SK-N-SH (cell line): Measurements from ENCODE around the gene NRP2. TPM values are rescaled to one million over a fixed set of nuclear protein-coding genes. Genes with fewer than 3 reads are reported as not detected.
A peak's percentile ranks its signal among the peaks of the same experiment; 100 is the strongest.

Experiments used
- CTCF ChIA-PET: fragments of 300-600, 350-600 bp; formaldehyde crosslinking; extraction: SDS; loops from one replicate; lab custom pipeline; 2021; lab: Yijun Ruan, JAX
- POLR2A ChIA-PET: fragments of 350-600 bp; sonication (Branson Sonifier 250); formaldehyde crosslinking; extraction: SDS; loops from one replicate; lab custom pipeline; 2020; ENCODE audit warnings: antibody characterized with exemption, inconsistent platforms; lab: Yijun Ruan, JAX
- DNase-seq: peaks from one replicate; pipeline ENCODE4 v3.0.0; 2012
- H2AFZ ChIP-seq: fragments of 200-600 bp; sonication (generic); 2 replicates; pipeline ENCODE4 v1.8.1; 2016; ENCODE audit warnings: antibody characterized with exemption, mild to moderate bottlenecking, low read depth
- H3F3A ChIP-seq: fragments of 200-600 bp; sonication (generic); replicated peaks from 2 replicates; pipeline ENCODE3; 2016; ENCODE audit warnings: antibody characterized with exemption, mild to moderate bottlenecking; ENCODE audit not compliant: insufficient read depth
- H3K27ac ChIP-seq, 2 experiments: fragments of 200-500 bp in 1 of 2; fragments of 200-600 bp in 1 of 2; sonication (Bioruptor generic) in 1 of 2; sonication (generic), shearing (Covaris generic) in 1 of 2; 2 replicates each; pipeline versions ENCODE4 v1.5.1 to v1.6.1; 2014 to 2016; ENCODE audit warnings: low read depth in 2 of 2, inconsistent platforms in 1 of 2, low read length in 1 of 2, mild to moderate bottlenecking in 1 of 2, mixed read lengths in 1 of 2
- H3K27me3 ChIP-seq: fragments of 200-600 bp; sonication (generic), shearing (Covaris generic); 2 replicates; pipeline ENCODE4 v1.6.1; 2016; ENCODE audit warnings: mixed run types; ENCODE audit not compliant: insufficient read depth
- H3K36me3 ChIP-seq, 2 experiments: fragments of 200-500 bp in 1 of 2; fragments of 200-600 bp in 1 of 2; sonication (Bioruptor generic) in 1 of 2; sonication (generic) in 1 of 2; replicated peaks in 1 of 2; 2 replicates each; pipeline versions ENCODE3 to v1.5.1; 2014 to 2016; ENCODE audit warnings: low read length in 1 of 2, mild to moderate bottlenecking in 1 of 2; ENCODE audit not compliant: insufficient read depth in 2 of 2, control insufficient read depth in 1 of 2
- H3K4me1 ChIP-seq, 2 experiments: fragments of 200-500 bp in 1 of 2; fragments of 200-600 bp in 1 of 2; sonication (Bioruptor generic) in 1 of 2; sonication (generic), shearing (Covaris generic) in 1 of 2; 2 replicates each; pipeline versions ENCODE4 v1.5.1 to v1.6.1; 2014 to 2016; ENCODE audit warnings: low read depth in 1 of 2, low read length in 1 of 2, mixed run types in 1 of 2; ENCODE audit not compliant: insufficient read depth in 2 of 2, control insufficient read depth in 1 of 2
- H3K4me2 ChIP-seq: fragments of 200-600 bp; sonication (generic), shearing (Covaris generic); 2 replicates; pipeline ENCODE4 v1.6.1; 2017; ENCODE audit warnings: mixed run types
- H3K4me3 ChIP-seq, 2 experiments: fragments of 200-500 bp in 1 of 2; fragments of 200-600 bp in 1 of 2; sonication (Bioruptor generic) in 1 of 2; sonication (generic), shearing (Covaris generic) in 1 of 2; 2 replicates each; pipeline versions ENCODE4 v1.5.1 to v1.8.1; 2014 to 2016; ENCODE audit warnings: low read depth in 2 of 2, inconsistent platforms in 1 of 2, low read length in 1 of 2, mild to moderate bottlenecking in 1 of 2, mixed read lengths in 1 of 2, moderate library complexity in 1 of 2
- H3K79me2 ChIP-seq: fragments of 200-600 bp; sonication (generic); 2 replicates; pipeline ENCODE4 v1.8.1; 2017; ENCODE audit warnings: mild to moderate bottlenecking; ENCODE audit not compliant: insufficient read depth
- H3K9ac ChIP-seq: fragments of 200-600 bp; sonication (generic); 2 replicates; pipeline ENCODE4 v1.6.1; 2017; ENCODE audit warnings: mixed run types
- H3K9me2 ChIP-seq: fragments of 200-600 bp; sonication (generic); 2 replicates; pipeline ENCODE4 v1.6.1; 2017; ENCODE audit warnings: mixed run types
- H3K9me3 ChIP-seq: fragments of 200-600 bp; sonication (generic); 2 replicates; pipeline ENCODE4 v1.6.1; 2017; ENCODE audit warnings: mixed run types, mild to moderate bottlenecking, moderate library complexity
- H4K20me1 ChIP-seq: fragments of 200-600 bp; sonication (generic); 2 replicates; pipeline ENCODE4 v1.6.1; 2017; ENCODE audit warnings: mild to moderate bottlenecking, mixed run types; ENCODE audit not compliant: insufficient read depth
- EP300 ChIP-seq, 2 experiments: IDR thresholded peaks; 2 replicates each; pipeline versions ENCODE4 v1.4.0 to v1.6.1; 2012; ENCODE audit warnings: borderline replicate concordance in 1 of 2, low read depth in 1 of 2, low read length in 1 of 2
- EZH2phosphoT487 ChIP-seq: fragments of 200-600 bp; sonication (generic); IDR thresholded peaks from 2 replicates; pipeline ENCODE4 v1.6.1; 2017; ENCODE audit warnings: low read depth, mixed run types, mild to moderate bottlenecking, antibody characterized with exemption, moderate library complexity, borderline replicate concordance
- FOSL2 ChIP-seq: IDR thresholded peaks from 2 replicates; pipeline ENCODE4 v1.4.0; 2012; ENCODE audit warnings: low read depth, mild to moderate bottlenecking, moderate library complexity, borderline replicate concordance
- FOXJ3 ChIP-seq: sonication (generic); formaldehyde crosslinking; IDR thresholded peaks from 2 replicates; pipeline ENCODE4 v1.5.1; 2020; ENCODE audit warnings: mild to moderate bottlenecking, missing genetic modification reagents
- FOXM1 ChIP-seq: IDR thresholded peaks from 2 replicates; pipeline ENCODE4 v1.4.0; 2012; ENCODE audit warnings: low read depth, mild to moderate bottlenecking
- GATA2 ChIP-seq: sonication (generic); formaldehyde crosslinking; IDR thresholded peaks from 2 replicates; pipeline ENCODE4 v1.5.0; 2020; ENCODE audit warnings: mild to moderate bottlenecking, missing genetic modification reagents
- JUND ChIP-seq: IDR thresholded peaks from 2 replicates; pipeline ENCODE4 v1.4.0; 2012
- MEF2A ChIP-seq: IDR thresholded peaks from 2 replicates; pipeline ENCODE4 v1.4.0; 2012; ENCODE audit warnings: low read depth, borderline replicate concordance
- POLR2AphosphoS5 ChIP-seq: IDR thresholded peaks from 2 replicates; pipeline ENCODE4 v1.6.1; 2012; ENCODE audit warnings: low read depth, low read length
- RAD21 ChIP-seq: IDR thresholded peaks from 2 replicates; pipeline ENCODE4 v1.6.1; 2012; ENCODE audit warnings: mild to moderate bottlenecking, low read length
- RFX5 ChIP-seq: IDR thresholded peaks from 2 replicates; pipeline ENCODE4 v1.6.1; 2012; ENCODE audit warnings: mild to moderate bottlenecking, improper control_type of control experiment, low read length
- RXRA ChIP-seq: IDR thresholded peaks from 2 replicates; pipeline ENCODE4 v1.4.0; 2012; ENCODE audit warnings: low read depth, mild to moderate bottlenecking, borderline replicate concordance
- TCF12 ChIP-seq: IDR thresholded peaks from 2 replicates; pipeline ENCODE4 v1.4.0; 2012
- TEAD4 ChIP-seq: IDR thresholded peaks from 2 replicates; pipeline ENCODE4 v1.4.0; 2012; ENCODE audit warnings: mild to moderate bottlenecking, borderline replicate concordance; ENCODE audit not compliant: insufficient read depth
- YY1 ChIP-seq: IDR thresholded peaks from 2 replicates; pipeline ENCODE4 v1.4.0; 2012; ENCODE audit warnings: low read depth, mild to moderate bottlenecking
- WGBS: methylation state at CpG from one replicate; pipeline ENCODE4 v1.1.6; 2017; ENCODE audit warnings: low lambda C conversion rate; 5-methylcytosine and 5-hydroxymethylcytosine counted together
- polyA plus RNA-seq, 3 experiments: library from polyadenylated mRNA; depleted of rRNA; stranded (reverse); fragments of >200 nt; gene quantifications; 2 replicates each; pipeline ENCODE4 v1.2.3, GENCODE V29; 2012
- TF ChIP-seq, protein P1 (sequence below): IDR thresholded peaks from 2 replicates; pipeline ENCODE4 v1.4.0; 2012; ENCODE audit warnings: low read depth, borderline replicate concordance
- TF ChIP-seq, protein P2 (sequence below): IDR thresholded peaks from 2 replicates; pipeline ENCODE4 v1.4.0; 2012; ENCODE audit warnings: low read depth, borderline replicate concordance
- TF ChIP-seq, protein P3 (sequence below): fragments of 200-600 bp; sonication (generic); IDR thresholded peaks from 2 replicates; pipeline ENCODE4 v1.6.1; 2017; ENCODE audit warnings: antibody characterized with exemption, mild to moderate bottlenecking, moderate library complexity
- TF ChIP-seq, protein P4 (sequence below): fragments of 150-350 bp; IDR thresholded peaks from 2 replicates; pipeline ENCODE4 v1.6.1; 2017; ENCODE audit warnings: antibody characterized with exemption, low read length, low read depth, borderline replicate concordance
- TF ChIP-seq, protein P5 (sequence below): fragments of 150-350 bp; IDR thresholded peaks from 2 replicates; pipeline ENCODE4 v1.6.1; 2016; ENCODE audit warnings: mild to moderate bottlenecking, low read depth, low read length
- TF ChIP-seq, protein P6 (sequence below): IDR thresholded peaks from 2 replicates; pipeline ENCODE4 v1.4.0; 2012; ENCODE audit warnings: low read depth
- TF ChIP-seq, protein P7 (sequence below): IDR thresholded peaks from 2 replicates; pipeline ENCODE4; 2012

NRP2 gene
- polyA plus RNA-seq, 1 of the 3 experiments (the other 2 are of a cell fraction) = 68.8 TPM

DNA sequence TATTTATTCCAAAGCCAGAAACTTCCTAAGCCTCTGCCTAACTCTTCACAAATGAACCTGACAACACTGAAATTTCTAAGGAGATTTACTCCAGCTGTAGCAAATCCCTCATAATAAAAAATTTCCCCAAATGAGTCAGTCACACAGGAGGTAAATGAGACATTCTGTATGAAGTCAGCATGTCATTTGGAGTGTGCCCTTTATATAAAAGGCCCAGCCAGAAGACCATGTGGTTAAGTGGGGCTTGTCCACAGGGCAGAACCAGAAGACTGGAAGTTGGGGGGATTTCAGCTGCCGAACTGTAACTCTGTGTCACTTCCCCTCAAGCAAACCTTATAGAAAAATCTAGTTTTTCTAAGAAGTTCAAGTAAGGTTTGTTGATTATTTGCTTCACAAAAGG is 30.2 kb downstream of the NRP2 start:
- ChIA-PET CTCF (interaction anchor here (0.8 kb wide), 1 partner anchor 193 kb away, joined by 3 read pairs; no protein-coding TSS in a partner anchor), POLR2A (no interaction called here)
- H3K9ac ChIP-seq = peak overlapping the region; percentile 50

More for the DNA sequence above, 30.2 kb downstream of the NRP2 start:
- Histone ChIP-seq H3K4me2 (peak overlapping the region; percentile 16), H2AFZ (no peak overlapping the region), H3K79me2 (peaks cover 63% of the 10 kb centered on the region; the same call in 1 of the 2 replicates), H3K36me3 (peaks cover 0 to 3% of the 10 kb centered on the region in 2 experiments), H3K9me3 (no peaks in the 10 kb centered on the region), H4K20me1 (no peaks in the 10 kb centered on the region), H3F3A (peaks cover 7% of the 10 kb centered on the region), H3K4me1 (peaks cover 19 to 37% of the 10 kb centered on the region in 2 experiments), H3K27ac (peak overlapping the region in 1 of 2 experiments; percentile 76; a peak in 2 of 4 replicates), H3K4me3 (no peak overlapping the region)
- WGBS = 0% methylated on average over 1 of the region's 1 CpG
- DNase-seq = no peak
- TF ChIP-seq FOSL2 = peak; percentile 60; the same call in 1 of the 2 replicates
- no peak for TF ChIP-seq MEF2A
- peak in 1 of 2 experiments; percentile 46; a peak in 2 of 4 replicates for TF ChIP-seq EP300 (IDR thresholded peaks at IDR 0.05; ENCODE audit: borderline replicate concordance in 1 of 2, low read depth in 1 of 2, low read length in 1 of 2)
- TF ChIP-seq, protein P1, sequence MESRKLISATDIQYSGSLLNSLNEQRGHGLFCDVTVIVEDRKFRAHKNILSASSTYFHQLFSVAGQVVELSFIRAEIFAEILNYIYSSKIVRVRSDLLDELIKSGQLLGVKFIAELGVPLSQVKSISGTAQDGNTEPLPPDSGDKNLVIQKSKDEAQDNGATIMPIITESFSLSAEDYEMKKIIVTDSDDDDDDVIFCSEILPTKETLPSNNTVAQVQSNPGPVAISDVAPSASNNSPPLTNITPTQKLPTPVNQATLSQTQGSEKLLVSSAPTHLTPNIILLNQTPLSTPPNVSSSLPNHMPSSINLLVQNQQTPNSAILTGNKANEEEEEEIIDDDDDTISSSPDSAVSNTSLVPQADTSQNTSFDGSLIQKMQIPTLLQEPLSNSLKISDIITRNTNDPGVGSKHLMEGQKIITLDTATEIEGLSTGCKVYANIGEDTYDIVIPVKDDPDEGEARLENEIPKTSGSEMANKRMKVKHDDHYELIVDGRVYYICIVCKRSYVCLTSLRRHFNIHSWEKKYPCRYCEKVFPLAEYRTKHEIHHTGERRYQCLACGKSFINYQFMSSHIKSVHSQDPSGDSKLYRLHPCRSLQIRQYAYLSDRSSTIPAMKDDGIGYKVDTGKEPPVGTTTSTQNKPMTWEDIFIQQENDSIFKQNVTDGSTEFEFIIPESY = no peak
- TF ChIP-seq, protein P2, sequence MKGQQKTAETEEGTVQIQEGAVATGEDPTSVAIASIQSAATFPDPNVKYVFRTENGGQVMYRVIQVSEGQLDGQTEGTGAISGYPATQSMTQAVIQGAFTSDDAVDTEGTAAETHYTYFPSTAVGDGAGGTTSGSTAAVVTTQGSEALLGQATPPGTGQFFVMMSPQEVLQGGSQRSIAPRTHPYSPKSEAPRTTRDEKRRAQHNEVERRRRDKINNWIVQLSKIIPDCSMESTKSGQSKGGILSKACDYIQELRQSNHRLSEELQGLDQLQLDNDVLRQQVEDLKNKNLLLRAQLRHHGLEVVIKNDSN = no peak
- no peak for TF ChIP-seq EZH2phosphoT487
- TF ChIP-seq TEAD4 = no peak
- no peak for TF ChIP-seq GATA2 (CRISPR knock-in tag)
- no peak for TF ChIP-seq RAD21
- TF ChIP-seq RFX5 = no peak
- peak; percentile 58 for TF ChIP-seq JUND
- 0 out of 2 replicates have a peak, but pooled peaks have one; percentile 45 for TF ChIP-seq RXRA
- TF ChIP-seq, protein P3, sequence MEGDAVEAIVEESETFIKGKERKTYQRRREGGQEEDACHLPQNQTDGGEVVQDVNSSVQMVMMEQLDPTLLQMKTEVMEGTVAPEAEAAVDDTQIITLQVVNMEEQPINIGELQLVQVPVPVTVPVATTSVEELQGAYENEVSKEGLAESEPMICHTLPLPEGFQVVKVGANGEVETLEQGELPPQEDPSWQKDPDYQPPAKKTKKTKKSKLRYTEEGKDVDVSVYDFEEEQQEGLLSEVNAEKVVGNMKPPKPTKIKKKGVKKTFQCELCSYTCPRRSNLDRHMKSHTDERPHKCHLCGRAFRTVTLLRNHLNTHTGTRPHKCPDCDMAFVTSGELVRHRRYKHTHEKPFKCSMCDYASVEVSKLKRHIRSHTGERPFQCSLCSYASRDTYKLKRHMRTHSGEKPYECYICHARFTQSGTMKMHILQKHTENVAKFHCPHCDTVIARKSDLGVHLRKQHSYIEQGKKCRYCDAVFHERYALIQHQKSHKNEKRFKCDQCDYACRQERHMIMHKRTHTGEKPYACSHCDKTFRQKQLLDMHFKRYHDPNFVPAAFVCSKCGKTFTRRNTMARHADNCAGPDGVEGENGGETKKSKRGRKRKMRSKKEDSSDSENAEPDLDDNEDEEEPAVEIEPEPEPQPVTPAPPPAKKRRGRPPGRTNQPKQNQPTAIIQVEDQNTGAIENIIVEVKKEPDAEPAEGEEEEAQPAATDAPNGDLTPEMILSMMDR = no peak
- no peak for TF ChIP-seq FOXJ3 (CRISPR knock-in tag)
- TF ChIP-seq POLR2AphosphoS5 = peak; percentile 23; the same call in 1 of the 2 replicates
- peak; percentile 76 for TF ChIP-seq TCF12
- TF ChIP-seq, protein P4, sequence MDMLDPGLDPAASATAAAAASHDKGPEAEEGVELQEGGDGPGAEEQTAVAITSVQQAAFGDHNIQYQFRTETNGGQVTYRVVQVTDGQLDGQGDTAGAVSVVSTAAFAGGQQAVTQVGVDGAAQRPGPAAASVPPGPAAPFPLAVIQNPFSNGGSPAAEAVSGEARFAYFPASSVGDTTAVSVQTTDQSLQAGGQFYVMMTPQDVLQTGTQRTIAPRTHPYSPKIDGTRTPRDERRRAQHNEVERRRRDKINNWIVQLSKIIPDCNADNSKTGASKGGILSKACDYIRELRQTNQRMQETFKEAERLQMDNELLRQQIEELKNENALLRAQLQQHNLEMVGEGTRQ = no peak
- TF ChIP-seq, protein P5, sequence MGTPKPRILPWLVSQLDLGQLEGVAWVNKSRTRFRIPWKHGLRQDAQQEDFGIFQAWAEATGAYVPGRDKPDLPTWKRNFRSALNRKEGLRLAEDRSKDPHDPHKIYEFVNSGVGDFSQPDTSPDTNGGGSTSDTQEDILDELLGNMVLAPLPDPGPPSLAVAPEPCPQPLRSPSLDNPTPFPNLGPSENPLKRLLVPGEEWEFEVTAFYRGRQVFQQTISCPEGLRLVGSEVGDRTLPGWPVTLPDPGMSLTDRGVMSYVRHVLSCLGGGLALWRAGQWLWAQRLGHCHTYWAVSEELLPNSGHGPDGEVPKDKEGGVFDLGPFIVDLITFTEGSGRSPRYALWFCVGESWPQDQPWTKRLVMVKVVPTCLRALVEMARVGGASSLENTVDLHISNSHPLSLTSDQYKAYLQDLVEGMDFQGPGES = no peak
- TF ChIP-seq FOXM1 = no peak
- TF ChIP-seq YY1 = no peak
- TF ChIP-seq, protein P6, sequence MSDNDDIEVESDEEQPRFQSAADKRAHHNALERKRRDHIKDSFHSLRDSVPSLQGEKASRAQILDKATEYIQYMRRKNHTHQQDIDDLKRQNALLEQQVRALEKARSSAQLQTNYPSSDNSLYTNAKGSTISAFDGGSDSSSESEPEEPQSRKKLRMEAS = peak; percentile 77
- TF ChIP-seq, protein P7, sequence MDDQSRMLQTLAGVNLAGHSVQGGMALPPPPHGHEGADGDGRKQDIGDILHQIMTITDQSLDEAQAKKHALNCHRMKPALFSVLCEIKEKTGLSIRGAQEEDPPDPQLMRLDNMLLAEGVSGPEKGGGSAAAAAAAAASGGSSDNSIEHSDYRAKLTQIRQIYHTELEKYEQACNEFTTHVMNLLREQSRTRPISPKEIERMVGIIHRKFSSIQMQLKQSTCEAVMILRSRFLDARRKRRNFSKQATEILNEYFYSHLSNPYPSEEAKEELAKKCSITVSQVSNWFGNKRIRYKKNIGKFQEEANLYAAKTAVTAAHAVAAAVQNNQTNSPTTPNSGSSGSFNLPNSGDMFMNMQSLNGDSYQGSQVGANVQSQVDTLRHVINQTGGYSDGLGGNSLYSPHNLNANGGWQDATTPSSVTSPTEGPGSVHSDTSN = peak; percentile 60
- TF ChIP-seq, all 33 proteins: peak for 8
- H3K27me3 ChIP-seq = no peaks in the 10 kb centered on the region
- H3K9me2 ChIP-seq = no peaks in the 10 kb centered on the region
